ENCODE data around the gene TANC1.

DNA sequence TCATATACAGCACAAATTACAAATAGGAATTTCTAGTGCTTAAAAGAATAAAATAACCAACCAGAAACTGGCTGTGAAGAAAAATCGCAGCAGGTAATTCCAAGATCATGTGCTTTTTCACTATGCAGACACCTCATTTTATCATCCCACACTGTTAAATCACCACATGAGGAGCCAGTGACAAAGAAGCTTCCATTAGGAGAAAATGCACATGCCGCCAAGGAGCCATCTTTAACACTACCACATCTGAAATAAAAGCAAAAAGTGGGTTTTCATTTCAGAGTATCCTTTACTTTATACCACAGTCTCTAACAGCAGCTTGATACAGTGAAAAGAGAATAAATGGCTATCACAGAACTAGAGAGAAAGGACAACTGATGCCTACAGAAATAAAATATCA lies 311.3 kb downstream of the TANC1 start:
- TF ChIP-seq, protein P1, sequence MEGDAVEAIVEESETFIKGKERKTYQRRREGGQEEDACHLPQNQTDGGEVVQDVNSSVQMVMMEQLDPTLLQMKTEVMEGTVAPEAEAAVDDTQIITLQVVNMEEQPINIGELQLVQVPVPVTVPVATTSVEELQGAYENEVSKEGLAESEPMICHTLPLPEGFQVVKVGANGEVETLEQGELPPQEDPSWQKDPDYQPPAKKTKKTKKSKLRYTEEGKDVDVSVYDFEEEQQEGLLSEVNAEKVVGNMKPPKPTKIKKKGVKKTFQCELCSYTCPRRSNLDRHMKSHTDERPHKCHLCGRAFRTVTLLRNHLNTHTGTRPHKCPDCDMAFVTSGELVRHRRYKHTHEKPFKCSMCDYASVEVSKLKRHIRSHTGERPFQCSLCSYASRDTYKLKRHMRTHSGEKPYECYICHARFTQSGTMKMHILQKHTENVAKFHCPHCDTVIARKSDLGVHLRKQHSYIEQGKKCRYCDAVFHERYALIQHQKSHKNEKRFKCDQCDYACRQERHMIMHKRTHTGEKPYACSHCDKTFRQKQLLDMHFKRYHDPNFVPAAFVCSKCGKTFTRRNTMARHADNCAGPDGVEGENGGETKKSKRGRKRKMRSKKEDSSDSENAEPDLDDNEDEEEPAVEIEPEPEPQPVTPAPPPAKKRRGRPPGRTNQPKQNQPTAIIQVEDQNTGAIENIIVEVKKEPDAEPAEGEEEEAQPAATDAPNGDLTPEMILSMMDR (IDR thresholded peaks at IDR 0.05), result no peak
- TF ChIP-seq POLR2A (IDR thresholded peaks at IDR 0.05), result no peak

All from testis (tissue), 2 donors.